Uterus (tissue), 2 donors: ENCODE results near the gene PHF8.

Experiments
- CTCF ChIP-seq, 4 experiments: fragments of 200-600 bp in 2 of 4; fragments of 450-650 bp in 2 of 4; sonication (generic) in 2 of 4; IDR thresholded peaks; one replicate each; pipeline ENCODE4 v1.5.1; 2016 to 2019; ENCODE audit warnings: antibody characterized with exemption in 4 of 4, mild to moderate bottlenecking in 2 of 4, moderate library complexity in 1 of 4
- POLR2A ChIP-seq, 2 donors: fragments of 450-650 bp; IDR thresholded peaks; one replicate each; pipeline ENCODE4 v1.6.1; 2016; ENCODE audit warnings: antibody characterized with exemption in 2 of 2, mild to moderate bottlenecking in 1 of 2, moderate library complexity in 1 of 2

- peak in 1 of 4 experiments; percentile 33 for TF ChIP-seq CTCF (IDR thresholded peaks at IDR 0.05)
- no peak for TF ChIP-seq POLR2A (IDR thresholded peaks at IDR 0.05)
Measured at GRCh38 chrX:54042609-54043021, 1.7 kb downstream of the PHF8 start.
